Hepatic stellate cell (primary cell): ENCODE measurements around the gene ARPC1B.
"Not testable (repeated sequence)": the region's sequence is repeated elsewhere in the genome, so short reads cannot be mapped to it uniquely, and the experiment has no call there.

Experiments used
- DNase-seq: peaks from one replicate; pipeline ENCODE4 v3.0.0; 2011; ENCODE audit warnings: low spot score

Gene ARPC1B

DNA sequence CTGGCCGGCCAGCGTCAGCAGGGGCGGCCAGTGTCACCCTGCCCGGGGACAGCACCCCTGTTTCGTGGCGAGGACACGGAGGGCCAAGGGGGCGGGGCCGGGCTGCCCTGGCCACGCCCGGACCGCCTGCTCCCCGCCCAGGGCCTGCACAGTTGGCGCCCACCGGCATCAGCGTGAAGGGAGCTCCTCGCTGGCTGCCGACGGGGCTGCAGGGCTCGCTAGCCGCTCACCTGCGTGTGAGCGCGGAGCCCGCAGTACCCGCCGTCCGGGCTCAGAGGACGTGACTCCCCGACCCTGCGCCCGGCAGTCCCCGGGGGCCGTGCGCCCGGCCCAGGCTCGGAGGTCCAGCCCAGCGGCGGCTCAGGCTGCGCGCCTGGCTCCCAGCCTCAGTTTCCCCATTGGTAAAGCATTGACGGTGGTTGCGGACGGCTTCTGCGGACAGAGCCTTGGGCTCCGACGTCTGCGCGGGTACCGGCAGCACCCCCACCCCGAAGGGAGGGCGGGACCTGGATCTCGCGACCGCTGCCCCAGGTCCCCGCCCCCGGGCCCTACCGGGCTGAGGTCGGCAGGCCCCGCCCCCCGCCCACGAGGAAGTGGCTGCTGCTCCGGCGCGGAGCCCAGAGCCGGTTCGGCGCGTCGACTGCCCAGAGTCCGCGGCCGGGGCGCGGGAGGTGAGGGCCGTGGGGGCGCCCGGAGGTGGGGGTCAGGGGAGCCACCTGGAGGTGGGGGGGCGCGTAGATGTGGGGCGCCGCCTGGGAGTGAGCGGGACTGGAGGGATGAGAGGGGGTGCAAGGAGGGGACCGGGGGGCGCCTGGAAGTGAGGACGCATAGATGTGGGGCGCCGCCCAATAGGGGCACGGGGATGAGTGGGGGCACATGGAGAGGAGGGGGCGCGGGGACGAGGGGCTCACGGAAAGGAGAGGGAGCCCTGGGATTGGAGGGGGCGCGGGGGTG is at the start of gene ARPC1B:
ARPC1B (plus strand) TSS at position 620 of the 954 bp plus-strand sequence. CDS start 10,985 bp downstream, outside the sequence.
- DNase-seq: peak; percentile 93

DNA sequence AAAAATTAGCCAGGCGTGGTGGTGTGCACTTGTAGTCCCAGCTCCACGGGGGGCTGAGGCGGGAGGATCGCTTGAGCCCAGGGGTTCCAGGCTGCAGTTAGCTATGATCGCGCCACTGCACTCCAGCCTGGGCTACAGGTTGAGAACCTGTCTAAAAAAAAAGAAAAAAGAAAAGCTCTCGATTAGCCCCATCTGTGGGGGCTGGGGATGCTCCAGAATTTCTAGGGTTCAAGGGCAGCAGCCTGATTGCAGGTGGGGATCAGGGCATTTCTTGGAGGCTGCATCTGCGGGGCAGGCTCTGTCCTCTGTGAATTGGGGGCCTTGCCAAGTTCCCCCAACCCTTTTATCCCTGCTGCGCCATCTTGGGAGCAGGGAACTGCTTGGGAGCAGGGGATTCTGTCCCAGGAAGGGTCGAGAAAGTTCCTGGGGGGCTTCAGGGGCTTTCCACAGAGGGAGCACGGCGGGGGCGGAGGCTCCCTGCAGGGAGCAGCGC is 49.5 kb upstream of the ARPC1B start:
- DNase-seq: no peak

DNA sequence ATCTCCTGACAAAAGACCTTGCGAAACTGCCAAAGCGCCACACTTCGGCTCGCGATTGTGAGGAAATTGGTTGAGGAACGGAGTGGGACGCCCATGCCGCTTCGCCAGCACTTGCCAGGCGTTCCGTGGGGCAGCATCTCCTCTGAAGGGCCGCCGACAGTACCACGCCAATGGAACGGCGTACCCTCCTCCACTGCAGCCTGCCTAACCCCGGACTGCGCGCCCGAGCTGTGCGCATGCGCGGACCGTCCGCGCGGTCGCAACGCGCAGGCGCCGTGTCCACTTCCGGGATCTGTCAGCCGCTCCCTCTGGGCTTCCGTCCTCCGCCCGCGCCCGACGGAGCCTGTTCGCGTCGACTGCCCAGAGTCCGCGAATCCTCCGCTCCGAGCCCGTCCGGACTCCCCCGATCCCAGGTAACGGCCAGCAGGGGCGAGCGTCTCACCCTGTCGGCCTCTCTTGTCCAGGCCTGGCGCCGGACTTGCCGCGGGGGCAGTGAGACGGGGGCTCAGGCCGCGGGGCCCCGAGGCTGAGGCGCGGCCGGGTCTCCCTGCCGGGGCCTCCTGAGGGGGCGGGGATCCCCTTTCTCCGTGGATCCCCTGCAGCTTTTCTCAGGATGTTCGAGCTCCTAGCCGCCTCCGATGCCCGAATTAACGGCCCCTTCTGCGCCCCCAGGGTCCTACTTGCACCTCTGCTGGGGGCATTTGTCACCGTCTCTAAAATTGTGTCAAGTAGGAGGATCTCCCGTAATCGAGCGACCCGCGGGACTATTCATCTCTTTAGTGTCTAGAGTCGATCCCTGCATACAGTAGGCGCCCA is 48.7 kb upstream of the ARPC1B start, which contains the start of gene ARPC1A:
ARPC1A (plus strand) TSS at position 307 of the 816 bp plus-strand sequence. CDS start 7,456 bp downstream, outside the sequence.
- peak; percentile 98 for DNase-seq

DNA sequence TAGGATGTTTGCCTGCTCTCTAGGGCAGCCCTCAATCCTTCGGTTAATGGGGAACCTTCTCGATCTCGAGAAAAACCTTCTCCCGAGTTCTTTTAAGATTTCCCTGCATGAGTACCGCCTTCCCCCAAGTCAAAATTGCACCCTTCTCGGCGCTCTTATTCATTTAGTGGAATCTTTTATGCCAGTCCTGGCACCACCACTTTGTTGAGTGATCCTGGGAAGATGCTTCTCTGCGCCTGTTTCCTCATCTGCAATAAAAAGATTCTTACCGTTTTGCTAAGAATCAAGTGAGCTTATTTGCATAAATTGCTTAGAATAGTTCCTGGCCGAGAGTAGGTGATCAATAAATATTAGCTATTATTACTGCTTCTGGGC is 48.1 kb upstream of the ARPC1B start:
- no peak for DNase-seq

DNA sequence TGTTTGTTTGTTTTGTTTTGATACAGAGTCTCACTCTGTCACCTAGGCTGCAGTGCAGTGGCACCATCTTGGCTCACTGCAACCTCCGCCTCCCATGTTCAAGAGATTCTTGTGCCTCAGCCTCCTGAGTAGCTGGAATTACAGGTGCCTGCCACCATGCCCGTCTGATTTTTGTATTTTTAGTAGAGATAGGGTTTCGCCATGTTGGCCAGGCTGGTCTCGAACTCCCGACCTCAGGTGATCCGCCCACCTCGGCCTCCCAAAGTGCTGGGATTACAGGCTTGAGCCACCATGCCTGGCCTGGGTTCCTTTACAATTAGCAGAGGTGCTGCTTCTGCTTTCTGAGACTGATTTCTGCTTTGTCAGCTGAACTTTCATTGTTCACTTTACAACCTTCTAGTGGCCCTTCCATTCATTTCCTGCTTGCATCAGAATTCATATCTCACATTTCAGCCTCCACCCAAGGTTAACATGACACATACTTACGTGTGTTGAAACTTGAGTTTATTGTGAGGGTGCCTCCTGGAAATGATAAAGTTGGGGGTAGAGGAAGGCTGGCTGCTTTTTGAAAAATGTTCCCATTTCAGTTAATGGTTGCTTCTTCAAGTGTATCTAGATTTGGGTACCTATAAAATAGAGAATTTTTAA is 44.1 kb upstream of the ARPC1B start:
- peak; percentile 60 for DNase-seq

DNA sequence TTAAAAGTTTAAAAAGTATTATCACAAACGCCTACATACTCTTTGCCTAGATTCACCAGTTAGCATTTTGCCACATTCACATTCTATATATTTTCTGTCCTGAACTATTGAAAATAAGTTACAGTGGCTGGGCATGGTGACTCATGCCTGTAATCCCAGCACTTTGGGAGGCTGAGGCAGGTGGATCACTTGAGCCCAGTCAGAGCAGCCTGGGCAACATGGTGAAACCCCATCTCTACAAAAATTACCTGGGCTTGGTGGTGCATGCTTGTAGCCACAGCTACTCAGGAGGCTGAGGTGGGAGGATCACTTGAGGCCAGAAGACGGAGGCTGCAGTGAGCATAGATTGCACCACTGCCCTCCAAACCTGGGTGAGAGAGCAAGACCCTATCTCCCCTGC is 43.5 kb upstream of the ARPC1B start:
- DNase-seq: no peak

DNA sequence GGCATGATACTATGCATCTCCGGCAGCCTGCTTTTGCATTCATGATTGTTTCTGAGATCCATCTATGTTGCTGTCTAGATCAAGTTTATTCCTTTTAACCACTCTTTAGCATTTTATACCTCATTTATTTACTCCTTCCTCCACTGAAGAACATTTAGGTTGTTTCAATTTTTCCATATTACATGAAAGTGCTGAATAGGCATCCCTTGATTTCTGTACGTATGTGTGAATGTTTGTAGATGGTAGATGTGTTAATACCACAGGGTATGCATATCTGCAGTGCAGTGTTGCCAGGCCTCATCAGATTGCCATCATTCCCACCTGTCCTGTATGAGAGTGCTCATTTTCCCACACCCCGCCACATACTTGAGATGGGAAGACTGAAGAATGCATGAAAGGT is 34.9 kb upstream of the ARPC1B start:
- DNase-seq: no peak

DNA sequence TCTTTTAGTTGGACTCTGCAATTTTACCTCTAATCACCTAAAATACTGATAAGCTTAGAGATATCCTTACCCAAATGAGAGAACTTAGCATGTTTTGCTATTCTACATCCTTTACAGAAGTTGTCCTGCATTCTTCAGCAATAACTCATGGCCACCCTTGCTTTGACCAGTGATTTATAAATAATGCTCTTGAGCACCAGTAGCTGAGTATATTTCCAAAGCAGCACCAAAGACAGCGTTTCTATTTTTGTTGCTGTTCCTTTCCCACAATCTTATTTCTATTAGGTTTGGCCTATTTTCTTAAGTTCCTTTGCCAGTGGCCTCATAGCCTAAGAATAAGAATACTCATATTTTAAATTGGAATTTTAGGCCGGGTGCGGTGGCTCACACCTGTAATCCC is 33.9 kb upstream of the ARPC1B start:
- peak; percentile 56 for DNase-seq

DNA sequence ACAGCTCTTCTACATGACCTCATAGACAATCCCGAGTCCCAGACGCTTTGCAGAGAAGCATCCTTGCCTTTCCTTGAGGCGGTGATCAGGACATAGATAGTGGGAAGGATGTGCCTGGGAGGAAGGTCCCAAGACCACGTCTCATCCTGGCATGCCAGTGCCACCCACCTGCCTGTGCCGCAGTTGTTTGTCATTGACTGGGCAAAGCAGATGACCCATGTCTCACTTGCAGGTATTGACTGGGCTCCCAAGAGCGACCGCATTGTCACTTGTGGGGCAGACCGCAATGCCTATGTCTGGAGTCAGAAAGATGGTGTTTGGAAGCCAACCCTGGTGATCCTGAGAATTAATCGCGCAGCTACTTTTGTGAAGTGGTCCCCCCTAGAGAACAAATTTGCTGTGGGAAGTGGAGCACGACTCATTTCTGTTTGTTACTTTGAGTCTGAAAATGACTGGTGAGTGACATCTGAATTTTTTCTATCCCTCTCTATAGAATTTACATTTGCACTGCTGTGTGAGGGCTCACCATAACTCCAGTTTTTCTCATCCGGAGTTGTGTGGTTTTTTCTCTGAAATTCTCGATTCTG is 30.4 kb upstream of the ARPC1B start:
- DNase-seq: no peak

DNA sequence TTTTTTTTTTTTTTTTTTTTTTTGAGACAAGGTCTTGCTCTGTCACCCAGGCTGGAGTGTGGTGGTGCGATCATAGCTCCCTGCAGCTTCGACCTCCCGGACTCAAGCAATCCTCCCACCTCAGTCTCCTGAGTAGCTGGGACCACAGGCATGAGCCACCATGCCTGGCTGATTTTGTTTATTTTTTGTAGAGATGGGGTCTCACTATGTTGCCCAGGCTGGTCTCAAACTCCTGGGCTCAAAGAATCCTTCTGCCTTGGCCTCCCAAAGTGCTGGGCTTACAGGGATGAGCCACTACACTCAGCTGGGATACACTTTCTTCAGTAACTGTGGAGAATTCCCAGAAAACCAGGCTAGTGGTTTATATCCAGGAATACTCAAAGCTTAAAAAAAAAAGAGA is 23.9 kb upstream of the ARPC1B start:
- DNase-seq: not testable (repeated sequence)

DNA sequence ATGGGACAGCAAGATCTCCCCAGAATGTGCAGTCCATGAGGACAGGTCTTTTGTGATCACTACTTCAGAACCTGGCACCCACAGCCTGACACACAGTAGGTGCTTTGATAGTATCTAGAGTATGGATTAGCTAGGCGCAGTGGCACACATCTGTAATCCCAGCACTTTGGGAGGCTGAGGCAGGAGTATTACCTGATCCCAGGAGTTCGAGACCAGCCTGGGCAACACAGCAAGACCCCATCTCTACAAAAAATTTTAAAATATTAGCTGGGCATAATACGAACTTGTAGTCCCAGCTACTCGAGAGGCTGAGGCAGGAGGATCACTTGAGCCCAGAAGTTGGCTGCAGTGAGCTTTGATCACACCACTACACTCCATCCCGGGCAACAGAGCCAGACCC is 22.3 kb upstream of the ARPC1B start:
- no peak for DNase-seq

DNA sequence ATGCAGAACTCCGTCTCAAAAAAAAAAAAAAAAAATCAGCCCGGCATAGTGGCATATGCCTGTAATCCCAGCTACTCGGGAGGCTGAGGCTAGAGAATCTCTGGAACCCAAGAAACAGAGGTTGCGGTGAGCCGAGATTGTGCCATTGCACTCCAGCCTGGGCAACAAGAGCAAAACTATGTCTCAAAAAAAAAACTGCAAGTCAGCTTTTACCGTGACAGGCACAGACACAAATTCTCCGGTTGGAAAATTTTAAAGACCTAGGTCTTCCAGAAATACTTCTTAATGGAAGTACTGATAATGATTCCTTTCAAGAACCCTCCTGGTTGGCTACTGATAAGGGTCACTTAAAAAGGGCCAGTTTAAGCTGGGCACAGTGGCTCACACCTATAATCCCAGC is 19.4 kb upstream of the ARPC1B start:
- DNase-seq: no peak

DNA sequence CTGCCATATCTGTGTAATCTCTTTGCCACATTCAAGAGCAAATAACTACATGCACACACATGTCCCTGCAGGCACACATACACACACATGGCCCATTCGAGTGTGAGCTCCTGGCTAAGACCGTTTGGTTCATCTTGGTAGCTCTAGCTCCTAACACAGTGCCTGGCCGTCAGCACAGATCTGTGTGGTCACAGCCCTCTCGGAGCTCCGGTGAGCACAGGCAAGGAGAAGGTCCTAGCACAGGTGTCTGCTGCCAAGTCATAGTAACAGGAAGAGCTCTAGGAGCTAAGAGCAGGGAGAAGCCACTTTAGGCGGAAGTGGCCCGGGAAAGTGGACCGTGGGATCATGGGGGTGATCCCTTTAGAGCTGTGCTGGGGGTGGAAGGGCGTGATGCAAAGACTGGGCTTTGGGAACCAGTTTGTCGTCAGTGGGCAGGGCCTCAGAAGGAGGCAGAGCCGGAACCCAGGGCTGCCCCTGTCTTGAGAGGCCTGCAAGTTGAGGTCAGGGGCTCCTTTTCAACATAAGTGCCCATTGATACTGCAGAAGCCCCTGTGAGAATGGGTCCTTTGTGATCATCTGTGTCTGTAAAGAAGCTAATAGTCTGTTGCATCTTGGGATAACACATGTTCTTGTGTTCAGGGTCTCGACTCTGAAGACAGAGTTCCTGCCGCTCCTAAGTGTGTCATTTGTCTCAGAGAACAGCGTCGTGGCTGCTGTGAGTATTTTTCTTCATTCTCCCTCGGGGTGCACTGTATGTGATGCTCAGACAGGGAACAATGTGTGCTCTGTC is 16.6 kb upstream of the ARPC1B start:
- no peak for DNase-seq

DNA sequence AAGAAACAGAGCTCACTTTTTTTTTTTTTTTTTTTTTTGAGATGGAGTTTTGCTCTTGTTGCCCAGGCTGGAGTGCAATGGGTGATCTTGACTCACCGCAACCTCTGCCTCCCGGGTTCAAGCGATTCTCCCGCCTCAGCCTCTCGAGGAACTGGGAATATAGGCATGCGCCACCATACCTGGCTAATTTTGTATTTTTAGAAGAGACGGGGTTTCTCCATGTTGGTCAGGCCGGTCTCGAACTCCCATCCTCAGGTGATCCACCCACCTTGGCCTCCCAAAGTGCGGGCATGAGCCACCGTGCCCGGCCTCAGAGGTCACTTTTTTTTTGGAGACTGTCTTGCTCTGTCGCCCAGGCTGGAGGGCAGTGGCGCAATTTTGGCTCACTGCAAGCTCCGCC is 16.0 kb upstream of the ARPC1B start:
- not testable (repeated sequence) for DNase-seq

DNA sequence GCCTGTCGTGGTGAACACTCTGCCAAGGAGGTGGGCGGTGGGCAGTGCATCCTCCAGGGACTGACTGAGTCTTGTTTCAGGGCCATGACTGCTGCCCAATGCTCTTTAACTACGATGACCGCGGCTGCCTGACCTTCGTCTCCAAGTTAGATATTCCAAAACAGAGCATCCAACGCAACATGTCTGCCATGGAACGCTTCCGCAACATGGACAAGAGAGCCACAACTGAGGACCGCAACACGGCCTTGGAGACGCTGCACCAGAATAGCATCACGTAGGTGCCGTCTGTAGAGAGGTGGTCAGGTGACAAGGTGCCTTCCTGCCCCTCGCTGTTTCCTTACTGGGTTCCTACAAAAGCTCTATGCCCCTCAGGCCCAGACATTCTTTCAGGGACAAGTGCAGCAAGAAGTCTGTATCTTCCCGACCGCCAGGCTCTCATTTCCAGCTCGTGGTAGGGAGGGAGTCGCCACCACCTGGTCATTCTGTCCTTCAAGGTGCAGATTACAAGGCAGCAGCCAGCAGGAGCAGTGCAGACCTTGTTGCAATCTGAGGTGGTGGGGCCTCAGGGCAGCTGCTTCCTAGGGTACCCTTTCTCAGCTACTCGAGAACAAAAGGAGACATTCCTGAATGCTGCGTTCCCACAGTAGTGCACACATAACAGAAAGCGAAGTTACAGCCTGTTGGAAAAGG is 14.9 kb upstream of the ARPC1B start:
- no peak for DNase-seq

DNA sequence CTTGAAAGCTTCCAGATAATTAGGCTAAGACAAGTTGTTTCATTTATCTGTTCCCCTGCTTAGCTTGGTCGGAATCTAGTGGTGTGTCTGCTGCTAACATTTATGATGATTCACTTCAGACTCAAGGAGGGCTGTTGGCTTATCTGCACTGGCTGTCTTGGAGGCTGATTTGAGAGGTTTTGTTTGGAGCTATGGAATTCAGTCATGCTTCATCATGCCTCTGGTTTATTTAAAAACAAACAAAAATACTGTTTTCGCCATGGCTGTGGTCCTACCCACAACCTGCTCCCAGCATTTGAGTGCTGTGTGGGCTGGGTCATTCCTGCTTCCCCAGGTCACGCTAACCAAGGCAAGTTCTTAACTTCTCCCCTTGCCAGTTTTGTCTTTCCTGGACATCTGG is 11.7 kb upstream of the ARPC1B start:
- peak; percentile 90 for DNase-seq

DNA sequence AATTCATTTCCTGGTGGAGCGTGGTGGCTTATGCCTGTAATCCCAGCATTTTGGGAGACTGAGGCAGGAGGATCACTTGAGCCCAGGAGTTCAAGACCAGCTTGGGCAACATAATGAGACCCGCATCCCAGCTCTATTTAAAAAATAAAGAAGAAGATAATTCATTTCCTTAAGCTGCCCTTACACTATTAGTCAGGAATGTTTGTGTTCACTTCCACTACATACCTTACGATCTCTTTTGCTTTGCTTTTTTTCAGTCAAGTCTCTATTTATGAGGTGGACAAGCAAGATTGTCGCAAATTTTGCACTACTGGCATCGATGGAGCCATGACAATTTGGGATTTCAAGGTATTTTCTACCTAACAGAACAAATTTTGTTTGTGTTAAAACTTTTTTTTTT is 11.2 kb upstream of the ARPC1B start:
- DNase-seq: no peak

DNA sequence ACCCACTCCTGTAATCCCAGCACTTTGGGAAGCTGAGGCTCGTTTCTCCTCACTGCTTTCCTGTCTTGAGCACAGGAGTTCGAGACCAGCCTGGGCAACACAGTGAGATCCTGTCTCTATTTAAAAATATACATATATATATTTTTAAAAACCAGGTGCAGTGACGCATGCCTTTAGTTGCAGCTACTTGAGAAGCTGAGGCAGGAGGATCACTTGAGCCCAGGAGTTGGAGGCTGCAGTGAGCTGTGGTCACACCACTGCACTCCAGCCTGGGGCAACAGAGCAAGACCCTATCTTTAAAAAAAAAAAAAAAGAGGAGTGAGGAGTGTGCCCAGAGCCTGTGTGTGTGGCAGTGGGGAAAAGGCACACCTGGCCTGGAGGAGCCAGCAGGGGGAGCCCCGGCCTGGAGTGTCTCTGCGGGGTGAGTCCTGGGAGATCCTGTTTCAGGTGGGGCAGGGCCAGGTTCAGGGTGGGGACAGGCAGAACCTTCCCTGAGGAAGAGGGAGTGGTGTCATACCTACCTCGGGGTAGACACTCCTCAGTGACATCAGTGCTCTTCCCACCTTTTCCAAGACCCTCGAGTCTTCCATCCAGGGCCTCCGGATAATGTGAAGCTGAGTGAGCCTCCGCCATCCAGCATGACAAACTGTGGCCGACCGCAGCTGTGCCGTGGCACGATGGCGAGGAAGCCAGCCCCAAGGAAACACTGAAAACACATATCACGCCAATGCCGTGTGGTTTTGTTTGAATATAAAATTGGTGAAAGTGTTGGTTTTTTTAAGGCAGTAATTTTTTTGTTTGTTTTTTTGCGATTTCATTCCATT is 9.0 kb upstream of the ARPC1B start:
- DNase-seq: no peak

DNA sequence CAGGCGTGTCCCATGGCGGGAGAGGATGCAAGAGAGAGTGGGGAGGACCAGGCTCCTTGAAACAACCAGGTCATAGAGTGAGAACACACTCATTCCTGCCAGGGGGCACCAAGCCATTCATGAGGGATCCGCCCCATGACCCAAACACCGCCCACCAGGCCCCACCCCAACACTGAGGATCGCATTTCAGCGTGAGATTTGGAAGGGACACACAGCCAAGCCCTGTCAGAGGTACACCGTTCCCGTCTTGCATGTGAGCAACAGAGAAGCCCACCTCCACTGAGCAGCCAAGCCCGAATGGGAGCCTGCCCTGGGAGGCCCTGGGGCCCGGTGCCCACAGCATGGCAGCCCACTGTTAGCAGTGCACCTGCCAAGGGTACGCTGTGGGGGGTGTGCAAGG is 7.9 kb upstream of the ARPC1B start:
- no peak for DNase-seq
